Measurements from ENCODE around the gene RBM19. TPM values are rescaled to one million over a fixed set of nuclear protein-coding genes. Genes with fewer than 3 reads are reported as not detected.

The RBM19 gene
- total and polyA plus RNA-seq, 2 donors (not counting 3 experiments of a cell fraction or from before 2014, with no cell fraction given): 13.2 to 34.4 TPM

DNA sequence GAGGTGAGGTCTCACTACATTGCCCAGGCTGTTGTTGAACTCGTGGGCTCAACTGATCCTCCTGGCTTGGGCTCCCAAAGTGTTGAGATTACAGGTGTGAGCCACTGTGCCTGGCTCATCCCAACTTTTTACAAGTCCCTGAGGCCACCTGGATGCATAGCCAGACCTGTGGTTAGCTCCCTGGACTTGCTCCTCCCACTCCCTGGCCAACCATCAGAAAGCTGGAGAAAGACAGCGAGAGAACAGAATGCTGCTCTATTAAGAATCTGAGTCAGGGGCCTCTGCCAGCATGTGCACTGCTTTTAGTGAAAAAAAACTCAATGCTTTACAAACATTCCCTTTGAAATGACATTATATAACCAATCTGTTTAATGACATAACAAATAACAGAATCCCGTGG is 78.2 kb downstream of the RBM19 start:
- FAIRE-seq (no peak), DNase-seq (ENCODE audit: low read depth, low spot score) (no peak)
- CTCF ChIA-PET: no interaction called here
- POLR2A ChIA-PET: no interaction called here
- no peaks in the 10 kb centered on the region for H3K27me3 ChIP-seq (ENCODE audit: control insufficient read depth in 2 of 2, insufficient read depth in 2 of 2, low read length in 2 of 2)
- no peaks in the 10 kb centered on the region for H3K4me1 ChIP-seq (ENCODE audit: control insufficient read depth, extremely low read depth, insufficient read depth, low read length)
- H3K4me2 ChIP-seq (ENCODE audit: insufficient read depth, low read length): no peak overlapping the region
- TF ChIP-seq POLR2A (IDR thresholded peaks at IDR 0.05; ENCODE audit: low read depth, low read length) (no peak), EZH2 (IDR thresholded peaks at IDR 0.05; ENCODE audit: borderline replicate concordance, low read depth, low read length, severe bottlenecking) (no peak), POLR2AphosphoS5 (IDR thresholded peaks at IDR 0.05; ENCODE audit: insufficient read depth, low read depth, low read length) (no peak), JUN (IDR thresholded peaks at IDR 0.05; ENCODE audit: borderline replicate concordance, insufficient read depth, insufficient read length, low read depth) (no peak), GATA2 (IDR thresholded peaks at IDR 0.05; ENCODE audit: insufficient read depth, insufficient read length, low read depth, low read length) (no peak), MYC (IDR thresholded peaks at IDR 0.05; ENCODE audit: low read depth, low read length) (no peak), MAX (IDR thresholded peaks at IDR 0.05; ENCODE audit: insufficient read depth, insufficient read length) (no peak), FOS (IDR thresholded peaks at IDR 0.05; ENCODE audit: borderline replicate concordance, insufficient read depth, low read length) (no peak)
- TF ChIP-seq, protein P1, sequence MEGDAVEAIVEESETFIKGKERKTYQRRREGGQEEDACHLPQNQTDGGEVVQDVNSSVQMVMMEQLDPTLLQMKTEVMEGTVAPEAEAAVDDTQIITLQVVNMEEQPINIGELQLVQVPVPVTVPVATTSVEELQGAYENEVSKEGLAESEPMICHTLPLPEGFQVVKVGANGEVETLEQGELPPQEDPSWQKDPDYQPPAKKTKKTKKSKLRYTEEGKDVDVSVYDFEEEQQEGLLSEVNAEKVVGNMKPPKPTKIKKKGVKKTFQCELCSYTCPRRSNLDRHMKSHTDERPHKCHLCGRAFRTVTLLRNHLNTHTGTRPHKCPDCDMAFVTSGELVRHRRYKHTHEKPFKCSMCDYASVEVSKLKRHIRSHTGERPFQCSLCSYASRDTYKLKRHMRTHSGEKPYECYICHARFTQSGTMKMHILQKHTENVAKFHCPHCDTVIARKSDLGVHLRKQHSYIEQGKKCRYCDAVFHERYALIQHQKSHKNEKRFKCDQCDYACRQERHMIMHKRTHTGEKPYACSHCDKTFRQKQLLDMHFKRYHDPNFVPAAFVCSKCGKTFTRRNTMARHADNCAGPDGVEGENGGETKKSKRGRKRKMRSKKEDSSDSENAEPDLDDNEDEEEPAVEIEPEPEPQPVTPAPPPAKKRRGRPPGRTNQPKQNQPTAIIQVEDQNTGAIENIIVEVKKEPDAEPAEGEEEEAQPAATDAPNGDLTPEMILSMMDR (IDR thresholded peaks at IDR 0.05; ENCODE audit: extremely low read depth in 1 of 2, insufficient read depth in 1 of 2, low read depth in 1 of 2, low read length in 2 of 2): no peak
- H3K4me3 ChIP-seq (replicated peaks in 1 of 3; ENCODE audit: insufficient read depth in 1 of 3, low read depth in 1 of 3, low read length in 3 of 3): no peak overlapping the region
- no peaks in the 10 kb centered on the region for H3K79me2 ChIP-seq (ENCODE audit: control insufficient read depth, insufficient read depth, low read length)
- H3K36me3 ChIP-seq (ENCODE audit: control insufficient read depth in 2 of 2, extremely low read depth in 1 of 2, insufficient read depth in 2 of 2, low read length in 2 of 2): no peaks in the 10 kb centered on the region
- intact Hi-C loops (cut with micrococcal nuclease): no loop called here
- H2AFZ ChIP-seq (ENCODE audit: low read depth, low read length): no peak overlapping the region
- H3K9ac ChIP-seq (replicated peaks; ENCODE audit: extremely low read depth, insufficient read depth, low read length): no peak overlapping the region
- H4K20me1 ChIP-seq (replicated peaks; ENCODE audit: control insufficient read depth, extremely low read depth, insufficient read depth, low read length): no peaks in the 10 kb centered on the region
- BruUV-seq (replicated peaks): no TSS peak
- dilution Hi-C loops (cut with MboI; ENCODE audit: extremely low pct_ligation_motif_present, low sequenced_read_pairs): no loop called here
- H3K27ac ChIP-seq (ENCODE audit: insufficient read depth, low read depth, low read length): no peak overlapping the region
- H3K9me3 ChIP-seq (replicated peaks; ENCODE audit: control insufficient read depth, insufficient read depth, low read length): no peaks in the 10 kb centered on the region
- no peaks in the 10 kb centered on the region for H3K9me1 ChIP-seq (replicated peaks; ENCODE audit: control insufficient read depth, extremely low read depth, insufficient read depth, low read length)

Measured in endothelial cell of umbilical vein (primary cell).